HL-60 (cell line): ENCODE data around the gene SULT2B1.

Experiments
- DNase-seq, 2 experiments: peaks; one replicate each; pipeline ENCODE4 v3.0.0-alpha.2; 2010 to 2020; ENCODE audit warnings: low read depth in 1 of 2, low spot score in 1 of 2
- H3K27ac ChIP-seq: fragments of 250-450 bp; sonication (Bioruptor Pico); replicated peaks from 2 replicates; pipeline ENCODE4 v1.5.1; 2020; ENCODE audit warnings: mild to moderate bottlenecking, moderate library complexity
- H3K27me3 ChIP-seq: fragments of 250-450 bp; sonication (Bioruptor Pico); 2 replicates; pipeline ENCODE4 v1.5.1; 2021; ENCODE audit warnings: mild to moderate bottlenecking, moderate library complexity; ENCODE audit not compliant: insufficient read depth, poor library complexity, severe bottlenecking
- H3K4me3 ChIP-seq: replicated peaks from 2 replicates; pipeline ENCODE4 v1.5.1; 2011; ENCODE audit warnings: mild to moderate bottlenecking, control low read depth, low read length; ENCODE audit not compliant: insufficient read depth
- GABPA ChIP-seq: IDR thresholded peaks from 2 replicates; pipeline ENCODE4 v1.6.1; 2012; ENCODE audit warnings: low read depth
- POLR2AphosphoS5 ChIP-seq: IDR thresholded peaks from 2 replicates; pipeline ENCODE4 v1.6.1; 2012; ENCODE audit warnings: low read depth
- SPI1 ChIP-seq: IDR thresholded peaks from 2 replicates; pipeline ENCODE4 v1.6.1; 2012; ENCODE audit warnings: low read depth, mild to moderate bottlenecking, borderline replicate concordance
- TF ChIP-seq, protein P1 (sequence below): IDR thresholded peaks from one replicate; pipeline ENCODE4 v1.5.1; 2011; ENCODE audit warnings: low read length, control low read depth, inconsistent platforms; ENCODE audit not compliant: insufficient read depth
- TF ChIP-seq, protein P2 (sequence below): IDR thresholded peaks from 2 replicates; pipeline ENCODE4 v1.6.1; 2012; ENCODE audit warnings: low read depth; ENCODE audit not compliant: insufficient replicate concordance

Gene SULT2B1

DNA sequence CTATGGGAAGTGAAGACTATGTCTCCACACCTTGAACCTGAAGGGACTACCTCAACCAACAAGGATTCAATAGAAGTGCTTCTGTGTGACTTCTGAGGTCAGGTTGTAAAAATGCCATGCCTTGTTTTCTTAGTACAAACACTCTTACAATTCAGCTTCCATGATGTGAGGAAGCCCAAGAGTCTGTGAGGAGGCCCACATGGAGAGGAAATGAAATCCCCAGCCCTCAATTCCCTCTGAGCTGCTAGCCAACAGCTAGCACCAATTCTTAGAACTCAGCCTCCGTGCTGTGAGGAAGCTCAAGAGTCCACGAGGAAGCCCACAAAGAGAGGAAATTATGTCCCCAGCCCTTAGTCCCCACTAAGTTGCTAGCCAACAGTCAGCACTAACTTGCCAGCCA lies 27.8 kb upstream of the SULT2B1 start:
- no peak overlapping the region for H3K27ac ChIP-seq
- no peak overlapping the region for H3K4me3 ChIP-seq
- no peak for DNase-seq
- TF ChIP-seq GABPA (no peak), POLR2AphosphoS5 (no peak)
- TF ChIP-seq, protein P1, sequence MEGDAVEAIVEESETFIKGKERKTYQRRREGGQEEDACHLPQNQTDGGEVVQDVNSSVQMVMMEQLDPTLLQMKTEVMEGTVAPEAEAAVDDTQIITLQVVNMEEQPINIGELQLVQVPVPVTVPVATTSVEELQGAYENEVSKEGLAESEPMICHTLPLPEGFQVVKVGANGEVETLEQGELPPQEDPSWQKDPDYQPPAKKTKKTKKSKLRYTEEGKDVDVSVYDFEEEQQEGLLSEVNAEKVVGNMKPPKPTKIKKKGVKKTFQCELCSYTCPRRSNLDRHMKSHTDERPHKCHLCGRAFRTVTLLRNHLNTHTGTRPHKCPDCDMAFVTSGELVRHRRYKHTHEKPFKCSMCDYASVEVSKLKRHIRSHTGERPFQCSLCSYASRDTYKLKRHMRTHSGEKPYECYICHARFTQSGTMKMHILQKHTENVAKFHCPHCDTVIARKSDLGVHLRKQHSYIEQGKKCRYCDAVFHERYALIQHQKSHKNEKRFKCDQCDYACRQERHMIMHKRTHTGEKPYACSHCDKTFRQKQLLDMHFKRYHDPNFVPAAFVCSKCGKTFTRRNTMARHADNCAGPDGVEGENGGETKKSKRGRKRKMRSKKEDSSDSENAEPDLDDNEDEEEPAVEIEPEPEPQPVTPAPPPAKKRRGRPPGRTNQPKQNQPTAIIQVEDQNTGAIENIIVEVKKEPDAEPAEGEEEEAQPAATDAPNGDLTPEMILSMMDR, result no peak
- H3K27me3 ChIP-seq, result no peaks in the 10 kb centered on the region

DNA sequence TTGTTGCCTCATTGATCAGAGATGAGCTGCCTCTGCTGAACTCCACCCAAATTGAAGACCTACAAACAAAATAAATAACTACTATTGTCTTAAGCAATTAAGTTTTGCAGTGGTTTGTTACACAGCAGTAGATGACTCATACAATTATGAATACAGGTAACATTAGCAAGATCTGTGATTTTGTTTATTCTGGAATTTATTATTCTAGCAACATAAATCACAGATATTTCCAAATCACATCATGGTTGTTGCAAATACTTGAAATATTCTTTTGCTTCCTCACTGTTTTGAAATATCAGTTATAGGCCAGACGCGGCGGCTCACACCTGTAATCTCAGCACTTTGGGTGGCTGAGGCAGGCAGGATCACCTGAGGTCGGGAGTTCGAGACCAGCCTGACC lies 27.2 kb upstream of the SULT2B1 start:
- TF ChIP-seq, protein P2, sequence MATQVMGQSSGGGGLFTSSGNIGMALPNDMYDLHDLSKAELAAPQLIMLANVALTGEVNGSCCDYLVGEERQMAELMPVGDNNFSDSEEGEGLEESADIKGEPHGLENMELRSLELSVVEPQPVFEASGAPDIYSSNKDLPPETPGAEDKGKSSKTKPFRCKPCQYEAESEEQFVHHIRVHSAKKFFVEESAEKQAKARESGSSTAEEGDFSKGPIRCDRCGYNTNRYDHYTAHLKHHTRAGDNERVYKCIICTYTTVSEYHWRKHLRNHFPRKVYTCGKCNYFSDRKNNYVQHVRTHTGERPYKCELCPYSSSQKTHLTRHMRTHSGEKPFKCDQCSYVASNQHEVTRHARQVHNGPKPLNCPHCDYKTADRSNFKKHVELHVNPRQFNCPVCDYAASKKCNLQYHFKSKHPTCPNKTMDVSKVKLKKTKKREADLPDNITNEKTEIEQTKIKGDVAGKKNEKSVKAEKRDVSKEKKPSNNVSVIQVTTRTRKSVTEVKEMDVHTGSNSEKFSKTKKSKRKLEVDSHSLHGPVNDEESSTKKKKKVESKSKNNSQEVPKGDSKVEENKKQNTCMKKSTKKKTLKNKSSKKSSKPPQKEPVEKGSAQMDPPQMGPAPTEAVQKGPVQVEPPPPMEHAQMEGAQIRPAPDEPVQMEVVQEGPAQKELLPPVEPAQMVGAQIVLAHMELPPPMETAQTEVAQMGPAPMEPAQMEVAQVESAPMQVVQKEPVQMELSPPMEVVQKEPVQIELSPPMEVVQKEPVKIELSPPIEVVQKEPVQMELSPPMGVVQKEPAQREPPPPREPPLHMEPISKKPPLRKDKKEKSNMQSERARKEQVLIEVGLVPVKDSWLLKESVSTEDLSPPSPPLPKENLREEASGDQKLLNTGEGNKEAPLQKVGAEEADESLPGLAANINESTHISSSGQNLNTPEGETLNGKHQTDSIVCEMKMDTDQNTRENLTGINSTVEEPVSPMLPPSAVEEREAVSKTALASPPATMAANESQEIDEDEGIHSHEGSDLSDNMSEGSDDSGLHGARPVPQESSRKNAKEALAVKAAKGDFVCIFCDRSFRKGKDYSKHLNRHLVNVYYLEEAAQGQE, result no peak
- TF ChIP-seq POLR2AphosphoS5 (no peak), SPI1 (no peak), GABPA (no peak)
- TF ChIP-seq, protein P1, result no peak
- no peak for DNase-seq
- Histone ChIP-seq H3K27ac (no peak overlapping the region), H3K4me3 (no peak overlapping the region), H3K27me3 (no peaks in the 10 kb centered on the region)

DNA sequence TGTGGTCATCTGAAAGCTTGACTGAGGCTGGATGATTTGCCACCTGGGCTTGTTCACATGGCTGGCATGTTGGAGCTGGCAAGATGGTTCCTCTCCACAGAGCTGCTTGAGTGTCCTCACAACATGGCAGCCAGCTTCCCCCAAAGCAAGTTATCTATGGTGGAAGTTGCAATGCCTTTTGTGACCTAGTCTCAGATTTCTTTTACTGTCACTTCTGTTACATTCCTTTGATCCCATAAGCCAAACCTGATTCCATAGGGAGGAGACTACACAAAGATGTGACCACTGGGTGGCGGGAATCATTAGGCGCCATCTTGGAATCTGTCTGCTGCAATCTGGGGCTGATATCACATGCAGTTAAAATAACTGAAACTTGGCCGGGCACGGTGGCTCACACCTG lies 22.8 kb upstream of the SULT2B1 start:
- Histone ChIP-seq H3K27ac (no peak overlapping the region), H3K4me3 (no peak overlapping the region), H3K27me3 (no peaks in the 10 kb centered on the region)
- no peak for TF ChIP-seq GABPA
- TF ChIP-seq, protein P2, result no peak
- no peak for TF ChIP-seq SPI1
- no peak for TF ChIP-seq POLR2AphosphoS5
- TF ChIP-seq, protein P1, result no peak
- DNase-seq, result no peak

DNA sequence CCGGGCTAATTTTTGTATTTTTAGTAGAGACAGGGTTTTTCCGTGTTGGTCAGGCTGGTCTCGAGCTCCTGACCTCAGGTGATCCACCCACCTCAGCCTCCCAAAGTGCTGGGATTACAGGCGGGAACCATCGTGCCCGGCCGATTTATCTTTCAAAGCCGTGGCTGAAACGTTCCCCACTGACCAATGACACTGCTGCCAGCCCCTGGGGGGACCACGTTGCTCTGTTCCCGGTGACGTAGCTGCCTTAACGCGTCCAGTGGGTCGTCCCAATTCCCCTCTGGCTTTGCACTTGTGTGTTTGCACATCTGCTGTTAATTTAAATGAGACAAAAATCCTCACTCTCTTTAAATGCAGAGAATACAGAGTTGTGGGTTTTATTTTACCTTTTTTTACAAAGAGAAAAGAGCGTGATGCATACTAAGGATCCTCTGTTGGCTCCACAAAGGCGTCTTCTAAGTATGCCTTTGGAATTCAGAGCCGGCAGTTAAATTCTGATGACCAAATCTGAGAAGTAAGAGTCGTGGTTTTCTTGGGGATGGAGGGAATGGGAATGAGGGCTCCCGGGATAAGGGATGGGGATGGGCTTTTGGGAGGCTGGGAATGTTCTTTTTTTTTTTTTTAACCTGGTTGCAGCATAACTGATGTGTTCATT lies 21.8 kb upstream of the SULT2B1 start:
- no peak overlapping the region for H3K27ac ChIP-seq
- TF ChIP-seq, protein P1, result no peak
- TF ChIP-seq GABPA, result no peak
- TF ChIP-seq POLR2AphosphoS5, result no peak
- TF ChIP-seq, protein P2, result no peak
- DNase-seq, result no peak

More for the DNA sequence above, 21.8 kb upstream of the SULT2B1 start:
- no peak overlapping the region for H3K4me3 ChIP-seq
- H3K27me3 ChIP-seq, result no peaks in the 10 kb centered on the region
